ENCODE results near the gene FHIT. TPM values are rescaled to one million over a fixed set of nuclear protein-coding genes. Genes with fewer than 3 reads are reported as not detected.

FHIT gene
- total and polyA plus RNA-seq, 10 of the 15 experiments (the other 5 are each of a cell fraction or from before 2014, with no cell fraction given): 4.2 to 14.9 (median 9.4) TPM

GRCh38 chr3:60298141-60298540 lies 953.1 kb downstream of the FHIT start (continued):
- TF ChIP-seq ATF2 (IDR thresholded peaks at IDR 0.05; ENCODE audit: low read length) (no peak), SUPT20H (IDR thresholded peaks at IDR 0.05; ENCODE audit: borderline replicate concordance, control insufficient read depth, low read depth, low read length) (no peak)

GRCh38 chr3:60294181-60294580 lies 957.1 kb downstream of the FHIT start:
- H2AFZ ChIP-seq (ENCODE audit: control insufficient read depth, low read depth, low read length): no peak overlapping the region
- H3K4me1 ChIP-seq (ENCODE audit: control insufficient read depth, insufficient read depth, low read length): no peaks in the 10 kb centered on the region
- H3K4me2 ChIP-seq (ENCODE audit: control insufficient read depth, insufficient read depth): no peak overlapping the region
- H3K79me2 ChIP-seq (ENCODE audit: control insufficient read depth, insufficient read depth, low read length): no peaks in the 10 kb centered on the region
- ChIA-PET CTCF (no interaction called here), RAD21 (ENCODE audit: unreplicated experiment) (no interaction called here), POLR2A (no interaction called here), SMC1A (ENCODE audit: uncharacterized antibody, unreplicated experiment) (no interaction called here)
- no peak for FAIRE-seq
- no peak for ATAC-seq
- intact Hi-C loops (cut with micrococcal nuclease; ENCODE audit: unreplicated experiment): no loop called here
- no peak overlapping the region for H3K9ac ChIP-seq (ENCODE audit: control insufficient read depth, insufficient read depth, low read length)
- no peaks in the 10 kb centered on the region for H4K20me1 ChIP-seq (ENCODE audit: control insufficient read depth, insufficient read depth)
- H3K9me3 ChIP-seq (replicated peaks; ENCODE audit: control insufficient read depth, insufficient read depth, low read length): no peaks in the 10 kb centered on the region
- H3K27ac ChIP-seq (ENCODE audit: control insufficient read depth, insufficient read depth): no peak overlapping the region
- DNase-seq (ENCODE audit: low read depth, low spot score): no peak
- no peaks in the 10 kb centered on the region for H3K27me3 ChIP-seq (replicated peaks in 1 of 2; ENCODE audit: control insufficient read depth in 2 of 2, insufficient read depth in 2 of 2, low read length in 1 of 2)
- in situ Hi-C loops (cut with MboI): no loop called here
- BruUV-seq (replicated peaks): no TSS peak
- TF ChIP-seq ZSCAN29 (IDR thresholded peaks at IDR 0.05): no peak
- no peak for TF ChIP-seq RUNX3 (IDR thresholded peaks at IDR 0.05; ENCODE audit: low read length)
- no peak for TF ChIP-seq MXI1 (IDR thresholded peaks at IDR 0.05; ENCODE audit: low read depth, low read length)
- no peak for TF ChIP-seq HCFC1 (IDR thresholded peaks at IDR 0.05; ENCODE audit: low read length)
- TF ChIP-seq YBX1 (IDR thresholded peaks at IDR 0.05): no peak
- H3K36me3 ChIP-seq (ENCODE audit: control insufficient read depth in 2 of 2, insufficient read depth in 2 of 2, low read length in 1 of 2): no peaks in the 10 kb centered on the region
- WGBS (ENCODE audit: insufficient coverage, insufficient replicate concordance, low lambda C conversion rate, missing lambda C conversion rate): 5% methylated on average over 3 of the region's 3 CpGs
- H3K4me3 ChIP-seq: no peak overlapping the region
